Left ventricle myocardium superior (tissue), 1 donor: ENCODE measurements around the gene SGSH. TPM values are rescaled to one million over a fixed set of nuclear protein-coding genes. Genes with fewer than 3 reads are reported as not detected.

Experiments
- ATAC-seq: fragments of 200-7000 bp; cut with Tn5 transposase; one replicate; pipeline ENCODE4 v1.9.1; 2020; ENCODE audit warnings: mild to moderate bottlenecking, moderate library complexity
- DNase-seq: peaks from one replicate; pipeline ENCODE4 v3.0.0-alpha.2; 2020
- intact Hi-C: fragments of 100-400 bp; cut with micrococcal nuclease; formaldehyde crosslinking; loops from one replicate; pipeline ENCODE4 v1.11.0; 2022
- total RNA-seq: library from RNA; stranded (reverse); fragmentation: NEBNext Ultra II Directional; extraction: Animal tissue kit (Norgen Biotek cat#: 25700); gene quantifications from one replicate; pipeline ENCODE4 v1.2.1, GENCODE V29; 2021
- donor health status: DM: no; HTN: yes; CAD: no; lungs with severe emphysema.

SGSH gene
- total RNA-seq, 1 donor from 2014 or later = 11.4 TPM

DNA sequence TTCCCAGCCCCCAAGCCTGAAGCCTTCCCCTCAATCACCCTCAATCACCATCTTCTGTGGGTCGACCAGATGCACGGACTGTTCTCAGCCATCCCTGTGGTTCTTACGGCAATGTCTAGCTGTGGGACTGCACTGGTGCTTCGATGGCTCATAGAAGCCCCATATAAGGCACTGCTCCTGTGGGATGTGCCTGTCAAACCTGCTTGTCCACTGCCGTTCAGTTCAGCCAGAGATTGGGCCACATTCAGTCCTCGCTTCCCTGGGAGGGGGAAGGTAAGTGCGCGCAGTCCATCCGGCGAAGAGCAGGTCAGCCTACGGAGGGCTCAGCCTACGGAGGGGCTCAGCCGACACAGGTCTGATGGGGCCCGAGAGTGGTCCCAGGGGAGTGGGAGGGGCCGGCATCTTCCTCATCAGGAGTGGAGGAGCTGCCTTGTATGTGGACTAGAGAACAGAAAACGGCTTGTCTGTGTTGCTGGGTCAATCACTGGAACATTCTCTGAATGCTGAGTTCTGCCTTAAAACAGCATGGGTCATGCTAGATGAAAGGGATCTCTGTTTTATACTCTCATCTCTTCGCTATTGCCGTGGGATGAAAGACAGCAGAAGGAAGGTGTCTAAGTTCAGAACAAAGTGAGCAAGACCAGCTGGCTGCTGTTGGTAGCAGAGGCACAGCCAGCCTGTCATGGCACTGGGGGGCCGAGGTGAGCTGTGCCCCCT lies 50.2 kb downstream of the SGSH start, which contains the start of gene CARD14:
Gene CARD14 (plus strand): TSS at position 247 of the 717 bp plus-strand sequence. CDS start 11,409 bp downstream, outside the sequence.
- intact Hi-C loops = no loop called here
- ATAC-seq (no peak), DNase-seq (no peak)

DNA sequence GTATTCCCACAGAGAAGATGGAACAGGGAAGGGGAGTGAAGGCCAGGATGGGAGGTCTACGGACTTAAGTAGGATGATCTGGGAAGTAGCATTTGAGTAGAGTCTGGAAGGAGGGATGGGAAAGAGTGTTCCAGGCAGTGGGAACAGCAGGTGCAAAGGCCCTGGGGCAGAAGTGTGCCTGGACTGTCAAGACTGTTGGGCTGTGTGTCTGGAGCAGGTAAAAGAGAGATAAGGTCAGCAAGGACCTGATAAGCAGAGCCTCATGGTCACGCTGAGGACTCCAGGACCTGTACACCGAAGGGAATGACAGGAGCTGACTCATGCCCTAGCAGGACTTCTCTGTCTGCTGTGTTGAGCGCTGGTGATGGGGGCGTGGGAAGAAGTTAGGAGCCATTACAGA lies 51.0 kb downstream of the SGSH start:
- ATAC-seq = no peak
- no peak for DNase-seq
- intact Hi-C loops = no loop called here

DNA sequence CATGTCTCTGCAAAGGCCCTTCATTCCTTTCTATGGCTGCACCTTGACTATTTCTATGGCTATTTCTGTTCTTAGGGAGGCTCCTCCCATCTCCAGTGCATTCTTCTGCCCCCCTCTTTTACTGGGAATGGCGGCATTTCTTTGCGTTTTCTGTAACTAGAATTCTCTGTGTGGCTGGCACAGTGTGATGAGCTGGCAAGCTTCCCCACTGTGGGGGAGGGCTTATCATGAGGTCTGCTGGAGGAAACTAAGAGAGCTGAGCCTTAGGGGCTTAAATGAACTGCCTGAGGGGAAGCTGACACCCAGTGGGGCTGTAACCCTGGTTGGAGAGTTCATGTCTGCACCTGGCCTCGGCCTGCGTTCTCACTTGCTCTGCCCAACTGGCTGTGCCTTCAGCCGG lies 51.8 kb downstream of the SGSH start:
- intact Hi-C loops = no loop called here
- DNase-seq (no peak), ATAC-seq (no peak)

- ATAC-seq (no peak), DNase-seq (no peak)
- intact Hi-C loops = no loop called here
These were observed 53.7 kb downstream of the SGSH start for GRCh38 chr17:80166446-80166845.

DNA sequence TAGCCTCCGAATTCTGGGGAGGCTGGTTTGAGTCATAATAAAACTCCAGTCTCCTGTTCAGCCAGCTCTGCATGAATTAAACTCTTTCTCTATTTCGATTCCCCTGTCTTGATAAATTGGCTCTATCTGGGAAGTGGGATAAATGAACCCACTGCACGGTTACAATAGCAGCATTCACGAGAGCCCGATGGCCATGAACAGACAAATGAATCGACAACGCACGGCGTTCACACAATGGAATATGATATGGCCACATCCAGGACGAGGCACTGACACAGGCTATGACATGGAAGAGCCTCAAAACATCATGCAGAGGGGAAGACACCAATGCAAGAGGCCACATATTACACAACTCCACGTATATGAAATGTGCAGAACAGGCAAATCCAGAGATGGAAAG lies 55.9 kb downstream of the SGSH start:
- intact Hi-C loops = no loop called here
- DNase-seq = no peak
- ATAC-seq = no peak

DNA sequence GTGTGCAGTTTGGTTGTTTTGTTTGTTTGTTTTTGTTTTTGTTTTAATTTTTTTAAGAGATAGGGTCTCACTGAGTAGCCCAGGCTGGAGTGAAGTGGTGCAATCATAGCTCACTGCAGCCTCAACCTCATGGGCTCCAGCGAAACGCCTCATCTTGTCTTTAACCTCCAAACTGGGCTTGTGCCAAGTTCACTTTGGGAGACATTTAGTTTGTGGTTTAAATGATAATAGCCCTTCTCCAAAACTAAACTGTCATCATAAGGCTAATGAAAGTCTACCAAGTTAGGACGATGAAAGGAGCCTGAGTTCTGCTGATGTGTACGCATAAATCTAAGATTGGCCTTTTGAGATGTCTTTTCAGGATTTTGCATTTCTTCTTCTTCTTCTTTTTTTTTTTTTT lies 56.8 kb downstream of the SGSH start:
- ATAC-seq (no peak), DNase-seq (no peak)
- intact Hi-C loops = no loop called here

DNA sequence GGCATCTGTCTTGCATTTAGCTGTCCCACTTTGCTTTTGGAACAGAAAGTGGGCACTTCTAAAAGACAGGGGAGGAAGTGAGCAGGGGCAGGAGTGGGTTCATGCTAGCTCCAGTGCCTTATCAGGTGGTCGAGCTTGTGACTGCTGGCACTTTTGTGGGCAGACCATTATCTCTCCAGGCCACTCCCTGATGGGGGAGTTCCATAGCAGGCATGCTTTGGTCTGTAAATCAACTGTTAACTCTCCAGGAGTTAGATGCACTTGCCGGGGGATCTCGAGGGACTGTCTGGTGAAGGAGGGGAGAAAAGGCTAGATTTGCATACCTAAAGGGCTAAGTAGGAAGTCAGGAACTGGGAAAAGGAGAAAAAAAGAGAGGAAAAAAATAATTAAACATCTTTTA lies 59.6 kb downstream of the SGSH start:
- intact Hi-C loops = no loop called here
- DNase-seq = no peak
- ATAC-seq = no peak

Other genes starting within 250 kb of the SGSH start
- gene TBC1D16, start 184.5 kb downstream of the SGSH start, total RNA-seq = 13.1 TPM
- gene CCDC40, start 183.7 kb downstream of the SGSH start, total RNA-seq = 5.8 TPM
- 45.8 TPM for gene GAA, start 118.8 kb downstream of the SGSH start, total RNA-seq
- 31.6 TPM for gene EIF4A3, start 73.2 kb downstream of the SGSH start, total RNA-seq
- gene CARD14, start 50.3 kb downstream of the SGSH start, total RNA-seq = not detected
- gene SLC26A11, start 94 bp upstream of the SGSH start, total RNA-seq = 10.6 TPM
- 25.7 TPM for gene RNF213, start 40.5 kb upstream of the SGSH start, total RNA-seq
- gene ENDOV, start 194.8 kb upstream of the SGSH start, total RNA-seq = 9.1 TPM